Naive thymus-derived CD4-positive, alpha-beta T cell (primary cell): Measurements from ENCODE around the gene FOXC2. TPM values are rescaled to one million over a fixed set of nuclear protein-coding genes. Genes with fewer than 3 reads are reported as not detected.

Source experiments
- ATAC-seq: fragments of 150-1000 bp; cut with Tn5 transposase; 2 replicates; pipeline ENCODE4 v1.10.0; 2021; ENCODE audit warnings: mild to moderate bottlenecking, moderate library complexity
- CTCF ChIA-PET: fragments of 350-600 bp; sonication (Branson Sonifier 250); formaldehyde crosslinking; loops from one replicate; lab custom pipeline; 2021; ENCODE audit warnings: antibody characterized with exemption; lab: Charles Lee
- POLR2A ChIA-PET: fragments of 350-600 bp; sonication (Branson Sonifier 250); formaldehyde crosslinking; loops from one replicate; lab custom pipeline; 2021; ENCODE audit warnings: antibody characterized with exemption, inconsistent platforms; lab: Charles Lee
- DNase-seq, 9 donors: peaks; one replicate each; pipeline versions ENCODE4 v3.0.0 to v3.0.0-alpha.2; 2020 to 2022; ENCODE audit warnings: mixed read lengths in 1 of 9
- H3K27ac ChIP-seq: one replicate; pipeline ENCODE4 v1.7.0; 2013; ENCODE audit warnings: mild to moderate bottlenecking, low read depth, low read length, moderate library complexity
- H3K27me3 ChIP-seq, 2 donors: one replicate each; pipeline ENCODE4 v1.7.0; 2013; ENCODE audit warnings: low read length in 2 of 2, mild to moderate bottlenecking in 2 of 2, moderate library complexity in 2 of 2; ENCODE audit not compliant: control insufficient read depth in 2 of 2, insufficient read depth in 2 of 2
- H3K36me3 ChIP-seq, 3 experiments: 1 replicate in 2 of 3; 2 replicates in 1 of 3; pipeline ENCODE4 v1.7.0; 2013; ENCODE audit warnings: low read length in 3 of 3, mild to moderate bottlenecking in 3 of 3, moderate library complexity in 1 of 3; ENCODE audit not compliant: insufficient read depth in 3 of 3, control insufficient read depth in 2 of 3
- H3K4me1 ChIP-seq, 2 donors: one replicate each; pipeline ENCODE4 v1.7.0; 2013; ENCODE audit warnings: low read length in 2 of 2, mild to moderate bottlenecking in 2 of 2, moderate library complexity in 1 of 2; ENCODE audit not compliant: control insufficient read depth in 2 of 2, insufficient read depth in 2 of 2
- H3K4me3 ChIP-seq: 2 replicates; pipeline ENCODE4 v1.7.0; 2013; ENCODE audit warnings: mild to moderate bottlenecking, low read length
- H3K9me3 ChIP-seq, 3 experiments: 1 replicate in 2 of 3; 2 replicates in 1 of 3; pipeline ENCODE4 v1.7.0; 2013; ENCODE audit warnings: low read length in 3 of 3; ENCODE audit not compliant: control insufficient read depth in 2 of 3
- H3K27ac Mint-ChIP-seq, 9 donors: one replicate each; pipeline ENCODE4 v1.8.0; 2020 to 2022; ENCODE audit warnings: mixed read lengths in 9 of 9, mild to moderate bottlenecking in 8 of 9, moderate library complexity in 5 of 9, inconsistent platforms in 2 of 9
- H3K27me3 Mint-ChIP-seq, 5 donors: one replicate each; pipeline ENCODE4 v1.8.0; 2021 to 2022; ENCODE audit warnings: mixed read lengths in 5 of 5, mild to moderate bottlenecking in 1 of 5
- H3K36me3 Mint-ChIP-seq, 5 donors: one replicate each; pipeline ENCODE4 v1.8.0; 2020 to 2022; ENCODE audit warnings: mixed read lengths in 5 of 5, mild to moderate bottlenecking in 3 of 5, inconsistent platforms in 1 of 5
- H3K4me1 Mint-ChIP-seq, 7 donors: one replicate each; pipeline ENCODE4 v1.8.0; 2020 to 2022; ENCODE audit warnings: mixed read lengths in 7 of 7, mild to moderate bottlenecking in 3 of 7, inconsistent platforms in 1 of 7
- H3K4me3 Mint-ChIP-seq, 10 donors: one replicate each; pipeline ENCODE4 v1.8.0; 2020 to 2022; ENCODE audit warnings: mild to moderate bottlenecking in 10 of 10, mixed read lengths in 10 of 10, moderate library complexity in 6 of 10, inconsistent platforms in 2 of 10
- H3K9me3 Mint-ChIP-seq, 11 donors: one replicate each; pipeline ENCODE4 v1.8.0; 2020 to 2022; ENCODE audit warnings: mixed read lengths in 11 of 11, mild to moderate bottlenecking in 4 of 11, inconsistent platforms in 1 of 11, moderate library complexity in 1 of 11
- intact Hi-C, 2 donors: fragments of 100-400 bp; cut with micrococcal nuclease; formaldehyde crosslinking; loops; one replicate each; pipeline ENCODE4 v1.15.1; 2023
- polyA plus RNA-seq, 2 donors: library from polyadenylated mRNA; unstranded; fragments of 300-500 nt; fragmentation: Illumina TruSeq; gene quantifications; one replicate each; pipeline ENCODE4 v1.2.3, GENCODE V29; 2021
- total RNA-seq, 6 experiments: library from RNA in 5 of 6; stranded (reverse) in 5 of 6; gene quantifications; 1 replicate in 5 of 6; 2 replicates in 1 of 6; pipeline ENCODE4 v1.2.3 and lab custom pipeline; 2021 to 2026

FOXC2 gene
- total and polyA plus RNA-seq, 7 experiments from 2014 or later = not detected

DNA sequence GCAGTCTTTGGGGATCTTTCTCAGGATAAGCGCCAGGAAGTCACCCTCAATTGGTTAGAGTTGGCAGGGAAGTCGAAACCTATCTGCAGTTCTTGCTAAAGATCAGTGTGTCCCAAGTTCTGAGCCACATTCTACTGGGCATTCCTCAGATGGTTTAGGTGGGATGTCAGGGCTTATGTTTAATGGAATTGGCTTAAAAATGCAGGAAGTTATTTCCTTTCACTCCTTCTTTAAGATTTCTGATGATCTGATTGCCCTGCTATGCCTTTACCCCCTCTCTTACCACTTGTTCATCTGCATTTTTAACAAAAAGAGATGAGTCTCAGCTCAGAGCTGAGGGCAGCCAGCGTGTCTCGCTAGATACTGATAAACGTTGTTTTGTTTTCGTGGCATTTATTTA, 42.5 kb downstream of the FOXC2 start:
- no peak for DNase-seq
- no peak for ATAC-seq
- no peaks in the 10 kb centered on the region for H3K4me1 ChIP-seq
- no peak overlapping the region for H3K4me3 Mint-ChIP-seq
- POLR2A ChIA-PET = no interaction called here
- H3K36me3 Mint-ChIP-seq = no peaks in the 10 kb centered on the region
- H3K9me3 ChIP-seq = no peaks in the 10 kb centered on the region
- no peaks in the 10 kb centered on the region for H3K36me3 ChIP-seq
- peaks cover 0 to 4% (median 0%) of the 10 kb centered on the region in 11 donors for H3K9me3 Mint-ChIP-seq
- intact Hi-C loops = no loop called here
- no peak overlapping the region for H3K27ac ChIP-seq
- H3K27me3 Mint-ChIP-seq = peaks cover 2 to 16% (median 6%) of the 10 kb centered on the region in 5 donors
- CTCF ChIA-PET = no interaction called here
- H3K4me1 Mint-ChIP-seq = peaks cover 4 to 14% (median 9%) of the 10 kb centered on the region in 7 donors
- H3K27ac Mint-ChIP-seq = no peak overlapping the region
- no peak overlapping the region for H3K4me3 ChIP-seq
- no peaks in the 10 kb centered on the region for H3K27me3 ChIP-seq

DNA sequence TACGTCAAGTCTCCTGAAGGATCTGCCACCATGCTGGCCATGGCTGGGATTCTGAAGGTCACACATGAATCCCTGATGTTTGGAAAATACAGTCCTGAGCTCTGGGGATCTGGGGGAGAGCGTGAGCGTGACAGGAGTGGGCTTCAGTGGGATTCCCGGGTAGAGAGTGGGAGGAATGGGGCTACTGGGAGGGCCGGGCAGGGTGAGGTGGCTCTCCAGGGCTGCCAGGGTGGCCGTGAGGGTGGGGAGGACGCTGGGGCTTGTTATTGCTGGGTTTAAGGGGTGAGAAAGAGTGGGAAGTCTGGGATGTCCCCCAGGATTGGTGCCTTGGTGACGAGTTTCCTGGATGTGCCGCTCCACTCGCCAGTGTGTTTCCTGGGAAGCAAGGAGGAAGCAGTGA, 43.0 kb downstream of the FOXC2 start:
- Histone ChIP-seq H3K4me1 (no peaks in the 10 kb centered on the region), H3K36me3 (no peaks in the 10 kb centered on the region), H3K27ac (no peak overlapping the region), H3K4me3 (no peak overlapping the region), H3K27me3 (no peaks in the 10 kb centered on the region), H3K9me3 (no peaks in the 10 kb centered on the region)
- ChIA-PET CTCF (no interaction called here), POLR2A (no interaction called here)
- Mint-ChIP-seq H3K27me3 (peaks cover 2 to 13% (median 6%) of the 10 kb centered on the region in 5 donors), H3K36me3 (no peaks in the 10 kb centered on the region), H3K4me3 (no peak overlapping the region), H3K27ac (no peak overlapping the region), H3K4me1 (peaks cover 4 to 11% (median 6%) of the 10 kb centered on the region in 7 donors), H3K9me3 (peaks cover 0 to 4% (median 0%) of the 10 kb centered on the region in 11 donors)
- intact Hi-C loops = no loop called here
- no peak for ATAC-seq
- no peak for DNase-seq

DNA sequence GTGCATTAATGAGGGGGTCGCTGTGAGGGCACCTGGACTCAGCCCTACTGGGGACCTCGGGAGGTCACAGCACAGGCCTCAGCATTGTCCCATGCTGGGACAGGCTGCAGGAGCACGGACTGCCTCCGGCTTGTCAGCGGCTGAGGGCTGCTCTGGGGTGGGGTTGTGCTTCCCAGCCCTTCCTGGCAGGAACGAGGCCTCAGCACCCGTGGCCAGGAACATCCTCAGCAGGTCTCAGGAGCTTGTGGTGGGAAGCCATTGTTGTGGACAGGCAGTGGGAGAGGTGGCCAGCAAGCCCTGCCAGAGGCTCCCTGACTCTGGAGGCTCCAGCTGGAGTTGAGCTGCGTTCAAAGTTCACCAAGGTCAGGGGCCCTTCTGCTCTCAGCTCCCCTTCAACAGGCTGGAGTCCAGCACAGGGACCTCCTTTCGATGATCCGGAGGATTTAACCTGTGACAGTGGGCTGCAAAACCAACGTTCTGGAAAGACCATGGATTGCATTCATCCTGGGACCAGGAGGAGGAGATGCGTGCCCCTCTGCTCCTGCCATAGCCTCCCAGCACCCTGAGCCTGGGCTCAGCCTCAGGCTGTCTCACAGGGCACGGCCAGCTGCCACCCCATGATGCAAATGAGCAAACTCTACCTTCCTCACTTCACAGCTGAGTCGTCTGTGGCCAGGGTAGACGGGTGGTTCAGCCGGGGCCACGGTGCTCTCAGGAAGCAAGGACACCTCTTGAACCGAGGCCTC, 44.3 kb downstream of the FOXC2 start:
- H3K36me3 Mint-ChIP-seq = no peaks in the 10 kb centered on the region
- Histone ChIP-seq H3K27ac (no peak overlapping the region), H3K4me3 (no peak overlapping the region), H3K4me1 (no peaks in the 10 kb centered on the region), H3K27me3 (no peaks in the 10 kb centered on the region), H3K9me3 (no peaks in the 10 kb centered on the region), H3K36me3 (no peaks in the 10 kb centered on the region)
- intact Hi-C loops = no loop called here
- peaks cover 0 to 2% (median 0%) of the 10 kb centered on the region in 7 donors for H3K4me1 Mint-ChIP-seq
- ATAC-seq = no peak
- H3K4me3 Mint-ChIP-seq = no peak overlapping the region
- peaks cover 0 to 4% (median 0%) of the 10 kb centered on the region in 11 donors for H3K9me3 Mint-ChIP-seq
- ChIA-PET POLR2A (no interaction called here), CTCF (no interaction called here)
- no peak for DNase-seq
- no peak overlapping the region for H3K27ac Mint-ChIP-seq
- peaks cover 2 to 13% (median 9%) of the 10 kb centered on the region in 5 donors for H3K27me3 Mint-ChIP-seq

DNA sequence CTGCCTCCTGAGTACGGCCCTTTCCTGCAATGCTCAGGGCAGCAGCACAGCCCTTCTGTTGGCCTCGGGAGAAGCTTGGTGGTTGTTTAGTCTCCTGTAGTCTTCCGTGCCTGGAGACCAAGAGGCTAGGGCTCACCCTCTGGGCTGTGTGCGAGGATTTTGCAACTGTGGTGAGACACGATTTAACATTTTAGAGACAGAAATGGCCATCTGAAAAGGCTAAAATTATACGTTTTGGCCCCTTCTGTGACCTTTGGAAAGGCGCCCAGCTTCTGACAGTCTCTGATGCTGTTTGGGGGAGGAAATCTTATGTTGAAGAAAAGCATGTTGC, 44.9 kb downstream of the FOXC2 start:
- Histone ChIP-seq H3K27ac (no peak overlapping the region), H3K27me3 (no peaks in the 10 kb centered on the region), H3K4me3 (no peak overlapping the region), H3K9me3 (no peaks in the 10 kb centered on the region), H3K4me1 (no peaks in the 10 kb centered on the region), H3K36me3 (no peaks in the 10 kb centered on the region)
- no peak for DNase-seq
- Mint-ChIP-seq H3K27me3 (peaks cover 2 to 13% (median 9%) of the 10 kb centered on the region in 5 donors), H3K4me1 (no peaks in the 10 kb centered on the region), H3K27ac (no peak overlapping the region), H3K36me3 (no peaks in the 10 kb centered on the region), H3K9me3 (peaks cover 0 to 4% (median 0%) of the 10 kb centered on the region in 11 donors), H3K4me3 (no peak overlapping the region)
- ATAC-seq = no peak
- intact Hi-C loops = no loop called here
- ChIA-PET POLR2A (no interaction called here), CTCF (no interaction called here)

DNA sequence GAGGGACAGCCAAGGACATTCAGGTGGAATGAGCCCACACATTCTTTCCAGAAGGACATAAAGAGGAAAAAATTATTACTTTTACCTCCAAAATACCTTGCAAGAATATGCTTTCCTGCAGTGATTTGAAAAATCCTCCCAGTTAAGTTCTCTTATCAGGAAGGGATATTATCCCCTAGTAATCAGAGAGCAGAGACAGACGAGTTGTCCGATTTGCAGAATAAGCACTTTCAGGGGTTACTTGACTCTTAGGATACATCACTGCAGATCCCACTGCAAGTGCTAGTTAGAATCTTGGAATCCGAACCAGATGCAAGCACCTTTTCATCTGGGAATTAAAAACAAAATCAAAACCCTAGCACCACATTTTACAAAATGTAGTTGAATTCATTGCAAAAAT, 45.3 kb downstream of the FOXC2 start:
- no peaks in the 10 kb centered on the region for H3K9me3 ChIP-seq
- H3K27ac ChIP-seq = no peak overlapping the region
- no peaks in the 10 kb centered on the region for H3K27me3 ChIP-seq
- H3K4me3 Mint-ChIP-seq = no peak overlapping the region
- intact Hi-C loops = no loop called here
- ChIA-PET CTCF (no interaction called here), POLR2A (no interaction called here)
- H3K4me1 Mint-ChIP-seq = no peaks in the 10 kb centered on the region
- no peak overlapping the region for H3K4me3 ChIP-seq
- ATAC-seq (no peak), DNase-seq (no peak)
- no peaks in the 10 kb centered on the region for H3K4me1 ChIP-seq
- no peaks in the 10 kb centered on the region for H3K36me3 ChIP-seq
- no peaks in the 10 kb centered on the region for H3K9me3 Mint-ChIP-seq
- peaks cover 2 to 13% (median 9%) of the 10 kb centered on the region in 5 donors for H3K27me3 Mint-ChIP-seq
- no peak overlapping the region for H3K27ac Mint-ChIP-seq
- no peaks in the 10 kb centered on the region for H3K36me3 Mint-ChIP-seq

DNA sequence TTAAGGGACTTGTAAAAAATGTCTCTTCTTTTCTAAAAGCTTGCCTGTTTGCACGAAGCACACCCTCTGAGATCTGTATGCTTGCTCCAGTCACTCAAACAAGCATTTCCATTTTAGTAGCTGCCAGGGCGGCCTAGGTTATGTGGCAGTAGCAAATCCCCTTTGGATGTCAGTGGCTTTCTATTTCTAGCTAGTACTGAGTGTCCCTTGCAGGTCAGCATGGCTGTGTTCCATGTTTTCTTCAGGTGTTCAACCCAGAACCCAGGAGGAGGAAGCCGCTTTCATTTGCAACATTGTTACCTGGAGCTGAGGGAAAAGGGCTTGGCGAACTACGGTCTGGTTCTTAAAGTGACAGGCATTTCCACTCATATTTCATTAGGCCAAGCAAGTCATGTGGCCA, 48.1 kb downstream of the FOXC2 start:
- no peaks in the 10 kb centered on the region for H3K4me1 Mint-ChIP-seq
- ChIA-PET POLR2A (no interaction called here), CTCF (no interaction called here)

DNA sequence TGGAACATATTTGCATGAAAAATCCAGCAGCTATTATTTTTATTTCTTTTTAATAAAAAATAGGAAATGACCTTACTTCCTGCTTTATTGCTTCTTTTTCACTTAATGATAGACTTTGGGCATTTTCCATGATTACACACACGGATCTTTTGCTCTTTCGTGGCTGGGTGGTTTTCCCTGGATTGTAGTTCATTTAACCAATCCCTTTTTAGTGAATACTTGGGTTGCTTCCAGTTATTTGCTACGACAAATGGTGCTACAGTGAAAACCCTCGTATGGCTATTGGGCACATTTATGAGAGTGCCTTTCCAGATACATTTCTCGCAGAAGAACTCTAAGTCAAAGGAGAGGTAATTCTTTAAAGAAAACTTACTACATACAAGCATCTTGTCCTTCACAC, 50.3 kb downstream of the FOXC2 start:
- no peak for ATAC-seq
- POLR2A ChIA-PET = interaction anchor here (0.6 kb wide), 1 partner anchor 1350 kb away, joined by 4 read pairs; no protein-coding TSS in a partner anchor
- CTCF ChIA-PET = no interaction called here
- H3K9me3 Mint-ChIP-seq = no peaks in the 10 kb centered on the region
- Histone ChIP-seq H3K36me3 (no peaks in the 10 kb centered on the region), H3K27me3 (no peaks in the 10 kb centered on the region), H3K27ac (no peak overlapping the region), H3K4me1 (no peaks in the 10 kb centered on the region), H3K4me3 (no peak overlapping the region), H3K9me3 (no peaks in the 10 kb centered on the region)
- DNase-seq = no peak
- no peaks in the 10 kb centered on the region for H3K4me1 Mint-ChIP-seq
- no peaks in the 10 kb centered on the region for H3K36me3 Mint-ChIP-seq
- H3K4me3 Mint-ChIP-seq = no peak overlapping the region
- H3K27me3 Mint-ChIP-seq = peaks cover 2 to 5% (median 5%) of the 10 kb centered on the region in 5 donors
- intact Hi-C loops = no loop called here
- no peak overlapping the region for H3K27ac Mint-ChIP-seq

More for the DNA sequence above, 48.1 kb downstream of the FOXC2 start:
- DNase-seq (no peak), ATAC-seq (no peak)
- H3K9me3 ChIP-seq = no peaks in the 10 kb centered on the region
- no peak overlapping the region for H3K4me3 ChIP-seq
- H3K4me1 ChIP-seq = no peaks in the 10 kb centered on the region
- H3K36me3 ChIP-seq = no peaks in the 10 kb centered on the region
- H3K27me3 ChIP-seq = no peaks in the 10 kb centered on the region
- no peak overlapping the region for H3K27ac ChIP-seq
- peaks cover 0 to 5% (median 4%) of the 10 kb centered on the region in 5 donors for H3K27me3 Mint-ChIP-seq
- H3K4me3 Mint-ChIP-seq = no peak overlapping the region
- no peaks in the 10 kb centered on the region for H3K36me3 Mint-ChIP-seq
- H3K9me3 Mint-ChIP-seq = no peaks in the 10 kb centered on the region
- no peak overlapping the region for H3K27ac Mint-ChIP-seq
- intact Hi-C loops = no loop called here
